Stimulated activated CD8-positive, alpha-beta memory T cell treated with anti-CD3 and anti-CD28 coated beads, Interleukin-15, amount 100 ng/mL, for 4 hours (primary cell): ENCODE results near the gene RBL1.
A peak's percentile ranks its signal among the peaks of the same experiment; 100 is the strongest.
"Not testable (repeated sequence)": the region's sequence is repeated elsewhere in the genome, so short reads cannot be mapped to it uniquely, and the experiment has no call there.

Experiments used
- DNase-seq, 2 donors: peaks; one replicate each; pipeline ENCODE4 v3.0.0-alpha.2; 2020; ENCODE audit warnings: low read depth in 2 of 2

RBL1 gene

DNA sequence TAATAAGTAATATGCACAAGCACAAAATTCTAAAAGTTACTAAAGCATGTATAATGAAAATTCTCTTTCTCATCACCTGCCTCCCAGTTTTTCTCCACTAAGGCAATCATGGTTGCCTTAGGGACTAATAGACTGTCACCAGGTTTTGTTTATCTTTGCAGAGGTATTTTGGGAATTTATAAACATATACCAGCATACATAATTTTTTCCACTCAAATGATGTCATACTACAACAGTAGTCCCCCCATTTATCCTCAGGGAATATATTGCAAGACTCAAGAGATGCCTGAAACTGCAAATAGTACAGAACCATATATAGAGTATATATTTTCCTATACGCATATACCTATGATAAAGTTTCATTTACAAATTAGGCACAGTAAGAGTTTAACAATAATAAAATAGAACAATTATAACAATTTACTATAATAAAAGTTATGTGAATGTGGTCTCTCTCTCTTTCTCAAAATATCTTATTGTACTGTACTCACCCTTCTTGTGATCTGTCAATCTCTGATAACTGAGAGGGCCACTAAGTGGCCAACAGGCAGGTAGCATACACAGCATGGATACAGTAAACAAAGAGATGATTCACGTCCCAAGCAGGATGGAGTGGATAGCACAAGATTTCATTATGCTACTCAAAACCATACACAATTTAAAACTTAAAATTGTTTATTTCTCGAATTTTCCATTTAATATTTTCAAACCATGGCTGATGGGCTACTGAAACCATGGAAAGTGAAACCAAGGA lies 19.7 kb downstream of the RBL1 start:
- no peak for DNase-seq

DNA sequence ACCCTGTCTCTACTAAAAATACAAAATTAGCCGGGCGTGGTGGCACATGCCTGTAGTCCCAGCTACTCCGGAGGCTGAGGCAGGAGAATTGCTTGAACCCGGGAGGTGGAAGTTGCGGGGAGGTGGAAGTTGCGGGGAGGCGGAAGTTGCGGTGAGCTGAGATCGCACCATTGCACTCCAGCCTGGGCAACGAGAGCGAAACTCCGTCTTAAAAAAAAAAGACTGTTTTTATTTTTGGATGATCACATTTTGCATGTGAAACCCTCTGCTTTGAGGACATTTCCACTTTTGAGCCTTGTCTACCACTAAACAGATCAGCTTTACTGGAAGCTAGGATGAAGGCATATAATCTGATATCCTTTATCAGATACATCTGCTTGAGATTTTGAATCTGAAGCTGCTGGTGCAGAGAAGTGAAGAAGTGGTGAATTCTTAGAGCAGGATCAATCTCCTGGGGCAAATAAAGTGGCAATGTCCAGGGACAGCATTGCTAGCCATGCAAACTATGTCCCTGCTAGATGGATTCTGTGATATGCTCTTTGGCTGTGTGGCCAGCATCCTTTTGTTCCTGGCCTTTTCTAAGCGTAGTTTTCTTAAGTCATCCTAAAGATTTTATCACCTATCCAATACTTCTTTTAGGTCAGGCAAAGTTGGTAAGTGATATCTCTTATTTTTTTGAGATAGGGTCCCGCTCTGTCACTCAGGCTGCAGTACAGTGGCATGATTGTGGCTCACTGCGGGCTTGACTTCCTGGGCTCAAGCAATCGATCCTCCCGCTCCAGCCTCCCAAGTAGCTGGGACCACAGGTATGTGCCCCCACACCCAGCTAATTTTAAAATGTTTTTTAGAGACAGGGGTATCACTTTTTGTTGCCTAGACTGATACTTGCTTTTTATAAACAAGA lies 23.3 kb downstream of the RBL1 start:
- no peak for DNase-seq

DNA sequence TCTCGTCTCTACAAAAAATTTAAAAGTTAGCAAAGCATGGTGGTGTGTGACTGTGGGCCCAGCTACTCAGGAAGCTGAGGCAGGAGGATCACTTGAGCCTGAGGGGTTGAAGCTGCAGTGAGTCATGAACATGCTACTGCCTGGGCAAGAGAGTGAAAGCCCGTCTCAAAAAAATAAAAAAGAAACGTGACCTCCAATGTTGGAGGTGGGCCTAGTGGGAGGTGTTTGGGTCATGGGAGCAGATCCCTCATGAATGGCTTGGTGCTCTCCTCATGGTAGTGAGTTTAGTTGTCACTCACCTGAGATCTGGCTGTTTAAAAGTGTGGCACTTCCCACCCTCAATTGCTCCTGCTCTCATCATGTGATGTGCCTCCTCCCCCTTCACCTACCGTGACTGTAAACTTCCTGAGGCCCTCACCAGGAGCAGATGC lies 24.3 kb downstream of the RBL1 start:
- peak in 1 of 2 donors; percentile 5 for DNase-seq

DNA sequence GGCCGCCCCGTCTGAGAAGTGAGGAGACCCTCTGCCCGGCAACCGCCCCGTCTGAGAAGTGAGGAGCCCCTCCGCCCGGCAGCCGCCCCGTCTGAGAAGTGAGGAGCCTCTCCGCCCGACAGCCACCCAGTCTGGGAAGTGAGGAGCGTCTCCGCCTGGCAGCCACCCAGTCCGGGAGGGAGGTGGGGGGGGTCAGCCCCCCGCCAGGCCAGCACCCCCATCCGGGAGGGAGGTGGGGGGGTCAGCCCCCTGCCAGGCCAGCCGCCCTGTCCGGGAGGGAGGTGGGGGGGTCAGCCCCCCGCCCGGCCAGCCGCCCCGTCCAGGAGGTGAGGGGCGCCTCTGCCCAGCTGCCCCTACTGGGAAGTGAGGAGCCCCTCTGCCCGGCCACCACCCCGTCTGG lies 26.2 kb downstream of the RBL1 start:
- DNase-seq, result not testable (repeated sequence)

DNA sequence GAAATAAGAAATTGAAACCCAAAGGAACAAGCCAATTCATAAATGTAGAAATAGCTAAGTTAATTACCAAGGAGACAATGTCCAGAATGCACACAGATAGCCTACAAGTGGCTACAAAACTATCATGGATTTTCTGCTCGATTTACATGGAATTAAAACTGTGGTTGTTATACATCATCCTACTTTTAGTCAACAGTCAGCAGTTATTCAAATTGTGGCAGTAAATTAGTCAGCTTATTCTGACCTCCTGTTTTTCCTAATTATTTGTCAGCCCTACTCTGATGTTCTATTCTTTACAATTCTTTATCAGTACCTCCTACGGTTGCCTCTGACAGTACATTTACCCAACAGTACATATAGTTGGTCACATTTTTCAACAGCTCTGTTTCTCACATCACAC lies 29.6 kb downstream of the RBL1 start:
- no peak for DNase-seq

DNA sequence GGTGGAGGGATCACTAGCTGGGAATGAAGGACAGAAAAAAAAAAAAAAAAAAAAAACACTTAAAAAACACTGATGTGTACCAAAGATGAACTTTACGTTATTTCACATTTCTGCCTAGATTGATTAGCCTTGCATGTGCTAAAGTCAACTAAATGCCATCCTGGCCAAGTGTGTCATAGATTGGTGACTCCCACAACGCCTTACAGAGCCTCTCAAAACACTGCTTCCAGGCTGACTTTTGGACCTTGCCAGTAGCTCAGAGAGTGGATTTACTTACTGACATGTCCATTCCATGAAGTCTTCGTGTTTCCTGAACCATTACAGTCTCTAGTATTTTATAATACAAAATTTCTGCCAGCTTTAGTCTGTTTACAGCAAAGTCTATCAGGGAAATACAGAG lies 40.5 kb downstream of the RBL1 start:
- no peak for DNase-seq

DNA sequence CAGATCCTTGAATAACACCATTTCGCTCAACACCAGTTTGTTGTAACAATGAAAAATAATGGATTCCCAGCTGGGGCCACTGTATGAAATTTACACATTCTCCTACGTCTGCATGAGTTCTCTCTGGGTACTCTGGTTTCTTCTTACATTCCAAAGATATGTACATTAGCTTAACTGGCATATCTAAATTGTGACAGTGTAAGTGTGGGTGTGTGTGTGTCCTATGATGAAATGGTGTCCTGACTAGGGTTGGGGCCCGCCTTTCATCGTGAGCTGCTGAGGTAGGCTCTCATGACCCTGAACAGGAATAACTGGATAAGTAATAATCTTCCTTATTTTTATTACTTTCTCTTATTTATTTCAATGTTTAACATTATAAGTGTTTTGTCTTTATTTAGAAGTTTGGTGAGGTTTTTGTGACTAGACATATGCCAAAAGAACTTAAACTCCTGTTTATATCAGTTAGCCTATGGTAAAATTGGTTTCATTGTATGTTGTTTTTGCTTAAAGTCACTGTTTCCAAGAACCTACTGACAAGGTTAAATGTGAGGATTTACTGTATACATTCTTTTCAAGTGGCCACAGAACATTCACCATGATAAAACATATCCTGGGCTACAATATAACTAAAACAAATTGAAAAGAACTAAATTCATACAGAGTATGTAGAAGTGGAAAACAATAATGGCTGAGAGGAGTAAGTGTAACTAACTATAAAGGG lies 42.4 kb downstream of the RBL1 start:
- DNase-seq, result no peak

DNA sequence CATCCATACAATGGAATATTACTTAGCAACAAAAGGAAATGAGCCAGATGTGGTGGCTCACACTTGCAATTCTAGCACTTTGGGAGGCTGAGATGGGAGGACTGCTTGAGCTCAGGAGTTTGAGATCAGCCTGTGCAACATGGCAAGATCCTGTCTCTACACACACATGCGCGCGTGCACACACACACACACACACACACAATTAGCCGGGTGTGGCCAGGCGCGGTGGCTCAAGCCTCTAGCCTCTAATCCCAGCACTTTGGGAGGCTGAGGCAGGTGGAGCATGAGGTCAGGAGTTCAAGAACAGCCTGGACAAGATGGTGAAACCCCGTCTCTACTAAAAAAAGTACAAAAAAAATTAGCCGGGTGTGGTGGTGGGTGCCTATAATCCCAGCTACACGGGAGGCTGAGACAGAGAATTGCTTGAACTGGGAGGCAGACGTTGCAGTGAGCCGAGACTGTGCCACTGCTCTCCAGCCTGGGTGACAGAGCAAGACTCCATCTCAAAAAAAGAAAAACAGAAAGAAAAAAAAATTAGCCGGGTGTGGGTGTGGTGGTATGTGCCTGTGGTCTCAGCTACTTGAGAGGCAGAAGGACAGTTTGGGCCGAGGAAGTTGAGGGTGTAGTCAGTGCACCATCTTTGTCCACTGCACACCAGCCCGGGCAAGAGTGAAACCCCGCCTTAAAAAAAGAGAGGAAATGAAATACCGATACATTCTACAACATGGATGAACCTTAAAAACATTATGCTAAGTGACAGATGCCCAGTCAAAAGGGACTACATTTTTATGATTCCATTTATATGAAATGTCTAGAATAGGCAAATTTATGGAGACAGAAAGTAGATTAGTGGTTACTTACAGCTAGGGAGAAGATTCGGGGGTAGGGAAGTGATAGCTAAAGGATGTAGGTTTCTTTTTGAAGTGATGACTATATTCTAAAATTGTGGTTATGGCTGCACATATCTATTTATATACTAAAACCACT lies 52.5 kb downstream of the RBL1 start:
- peak in 1 of 2 donors; percentile 5 for DNase-seq

DNA sequence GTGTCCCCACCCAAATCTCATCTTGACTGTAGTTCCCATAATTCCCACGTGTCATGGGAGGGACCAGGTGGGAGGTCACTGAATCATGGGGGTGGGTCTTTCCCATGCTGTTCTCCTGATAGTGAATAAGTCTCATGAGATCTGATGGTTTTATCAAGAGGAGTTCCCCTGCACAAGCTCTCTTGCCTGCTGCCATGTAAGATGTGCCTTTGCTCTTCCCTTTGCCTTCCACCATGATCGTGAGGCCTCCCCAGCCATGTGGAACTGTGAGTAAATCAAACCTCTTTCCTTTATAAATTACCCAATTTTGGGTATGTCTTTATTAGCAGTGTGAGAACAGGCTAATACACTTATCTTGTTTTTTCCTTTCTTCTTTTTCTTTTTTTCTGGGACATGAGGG lies 56.4 kb downstream of the RBL1 start:
- DNase-seq, result not testable (repeated sequence)

DNA sequence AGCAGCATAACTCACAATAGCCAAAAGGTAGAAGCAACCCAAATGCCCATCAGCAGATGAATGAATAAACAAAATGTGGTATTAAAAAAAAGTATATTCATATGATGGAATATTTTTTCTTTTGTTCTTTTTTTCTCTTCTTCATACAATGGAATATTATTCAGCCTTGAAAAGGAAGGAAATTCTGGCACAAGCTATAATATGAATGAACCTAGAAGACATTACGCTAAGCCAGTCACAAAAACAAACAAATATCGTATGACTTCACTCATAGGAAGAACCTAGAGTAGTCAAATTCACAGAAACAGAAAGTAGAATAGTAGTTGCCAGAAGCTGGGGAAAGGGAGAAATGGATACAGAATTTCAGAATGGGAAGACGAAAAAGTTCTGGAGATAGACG lies 63.7 kb downstream of the RBL1 start:
- DNase-seq, result no peak

DNA sequence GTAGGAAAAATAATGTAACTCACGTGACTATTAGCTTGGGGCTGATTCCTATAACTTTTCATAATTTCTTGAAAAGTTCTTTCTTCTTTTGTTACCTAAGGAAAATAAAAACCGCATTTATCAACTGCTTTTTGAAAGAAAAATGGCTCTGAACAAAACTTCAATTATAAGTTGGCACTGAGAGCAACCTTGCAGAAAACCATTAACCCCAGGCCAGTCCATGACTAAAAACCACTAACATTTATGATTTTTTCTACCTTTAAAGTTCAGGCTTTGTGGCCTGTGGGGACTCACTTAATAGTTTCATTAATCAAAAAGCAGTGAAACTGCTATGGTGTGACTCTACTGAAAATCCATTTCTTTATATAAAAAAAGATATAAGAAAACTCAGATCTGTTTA lies 75.2 kb downstream of the RBL1 start:
- no peak for DNase-seq

DNA sequence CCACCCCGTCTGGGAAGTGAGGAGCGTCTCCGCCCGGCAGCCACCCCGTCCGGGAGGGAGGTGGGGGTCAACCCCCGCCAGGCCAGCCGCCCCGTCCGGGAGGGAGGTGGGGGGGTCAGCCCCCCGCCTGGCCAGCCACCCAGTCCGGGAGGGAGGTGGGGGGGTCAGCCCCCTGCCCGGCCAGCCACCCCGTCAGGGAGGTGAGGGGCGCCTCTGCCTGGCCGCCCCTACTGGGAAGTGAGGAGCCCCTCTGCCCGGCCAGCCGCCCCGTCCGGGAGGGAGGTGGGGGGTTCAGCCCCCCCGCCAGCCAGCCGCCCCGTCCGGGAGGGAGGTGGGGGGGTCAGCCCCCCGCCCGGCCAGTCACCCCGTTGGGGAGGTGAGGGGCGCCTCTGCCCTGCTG lies 83.2 kb downstream of the RBL1 start:
- not testable (repeated sequence) for DNase-seq

DNA sequence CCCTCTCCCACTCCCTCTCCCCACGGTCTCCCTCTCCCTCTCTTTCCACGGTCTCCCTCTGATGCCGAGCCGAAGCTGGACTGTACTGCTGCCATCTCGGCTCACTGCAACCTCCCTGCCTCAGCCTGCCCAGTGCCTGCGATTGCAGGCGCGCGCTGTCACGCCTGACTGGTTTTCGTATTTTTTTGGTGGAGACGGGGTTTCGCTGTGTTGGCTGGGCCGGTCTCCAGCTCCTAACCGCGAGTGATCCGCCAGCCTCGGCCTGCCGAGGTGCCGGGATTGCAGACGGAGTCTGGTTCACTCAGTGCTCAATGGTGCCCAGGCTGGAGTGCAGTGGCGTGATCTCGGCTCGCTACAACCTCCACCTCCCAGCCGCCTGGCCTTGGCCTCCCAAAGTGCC lies 83.9 kb downstream of the RBL1 start:
- DNase-seq, result not testable (repeated sequence)

DNA sequence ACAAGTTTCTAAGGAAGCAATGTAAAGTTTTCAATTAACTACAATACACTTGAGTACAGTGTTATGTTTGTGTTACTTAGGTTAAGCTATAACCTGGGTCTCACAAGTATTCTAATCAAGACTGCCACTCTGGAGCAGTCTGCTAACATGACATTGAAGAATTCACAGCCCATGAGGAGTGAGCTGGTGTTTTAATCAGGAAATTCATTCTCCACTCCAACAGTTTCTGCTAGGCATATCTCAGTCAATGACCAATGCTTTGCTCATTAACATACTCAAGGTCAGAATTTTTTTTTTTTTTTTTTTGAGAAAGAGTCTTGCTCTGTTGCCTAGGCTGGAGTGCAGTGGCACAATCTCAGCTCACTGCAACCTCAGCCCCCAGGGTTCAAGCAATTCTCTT lies 84.7 kb downstream of the RBL1 start:
- no peak for DNase-seq

DNA sequence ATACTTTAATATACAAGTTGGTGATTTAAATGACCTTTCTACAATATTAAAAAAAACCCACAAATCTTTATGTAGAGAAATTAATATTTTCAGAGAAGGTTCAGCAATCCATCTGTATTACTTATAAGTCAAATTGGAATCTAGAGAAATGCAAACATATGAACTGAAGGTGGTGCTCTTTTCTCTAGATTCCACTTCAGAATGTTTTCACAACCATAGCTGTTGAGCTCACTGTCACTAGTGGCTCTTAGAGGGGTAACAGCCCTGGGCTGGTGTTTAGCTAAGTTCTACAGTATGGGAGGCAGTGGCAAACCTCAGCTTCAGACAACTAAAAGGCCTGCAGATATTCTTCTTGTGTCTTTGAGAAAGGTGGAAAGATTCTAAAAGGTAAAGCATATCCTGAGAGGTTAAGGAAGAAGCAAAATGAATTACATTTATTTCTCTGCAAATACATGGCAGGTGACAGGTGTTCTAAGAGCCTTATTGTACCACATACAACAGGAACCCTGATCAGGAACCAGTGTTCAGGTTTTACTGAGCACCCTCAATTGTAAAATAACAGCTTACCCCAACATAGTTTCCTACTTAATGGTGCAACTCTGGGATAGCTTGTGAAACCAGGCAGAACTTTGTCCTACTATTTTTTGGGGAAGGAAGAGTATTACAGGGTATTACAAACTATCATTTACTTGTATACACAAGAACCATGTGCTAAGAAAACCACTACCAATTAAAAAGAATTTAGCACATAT lies 87.7 kb downstream of the RBL1 start:
- DNase-seq, result no peak

DNA sequence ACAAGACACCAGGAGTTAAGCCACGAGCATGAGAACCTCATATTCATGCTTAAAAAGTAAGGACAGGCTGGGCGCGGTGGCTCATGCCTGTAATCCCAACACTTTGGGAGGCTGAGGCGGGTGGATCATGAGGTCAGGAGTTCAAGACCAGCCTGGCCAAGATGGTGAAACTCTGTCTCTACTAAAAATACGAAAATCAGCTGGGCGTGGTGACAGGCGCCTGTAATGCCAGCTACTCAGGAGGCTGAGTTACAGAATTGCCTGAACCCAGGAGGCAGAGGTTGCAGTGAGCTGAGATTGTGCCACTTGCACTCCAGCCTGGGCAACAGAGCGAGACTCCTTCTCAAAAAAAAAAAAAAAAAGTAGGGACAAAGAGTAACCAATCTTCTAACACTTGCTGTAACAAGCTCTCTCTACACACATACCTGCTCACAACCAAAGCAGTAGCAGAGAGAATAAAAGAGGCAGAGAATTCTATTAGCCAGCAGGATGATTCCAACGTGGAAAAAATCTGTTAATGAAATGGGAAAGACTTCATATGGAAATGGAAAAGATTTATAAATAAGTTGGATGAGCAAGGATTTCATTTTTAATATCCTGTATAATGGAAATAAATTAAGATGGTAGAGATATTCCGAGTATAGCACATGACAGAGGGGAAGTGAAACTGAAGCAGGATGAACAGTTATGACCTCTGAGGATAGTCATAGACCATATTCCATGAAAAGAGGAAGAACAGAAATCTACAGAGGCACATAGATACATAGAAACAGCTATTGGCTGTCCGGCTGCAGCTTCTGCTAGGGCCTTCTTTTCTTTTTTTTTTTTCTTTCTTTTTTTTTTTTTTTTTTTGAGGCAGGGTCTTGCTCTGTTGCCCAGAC lies 90.5 kb downstream of the RBL1 start:
- DNase-seq, result not testable (repeated sequence)

DNA sequence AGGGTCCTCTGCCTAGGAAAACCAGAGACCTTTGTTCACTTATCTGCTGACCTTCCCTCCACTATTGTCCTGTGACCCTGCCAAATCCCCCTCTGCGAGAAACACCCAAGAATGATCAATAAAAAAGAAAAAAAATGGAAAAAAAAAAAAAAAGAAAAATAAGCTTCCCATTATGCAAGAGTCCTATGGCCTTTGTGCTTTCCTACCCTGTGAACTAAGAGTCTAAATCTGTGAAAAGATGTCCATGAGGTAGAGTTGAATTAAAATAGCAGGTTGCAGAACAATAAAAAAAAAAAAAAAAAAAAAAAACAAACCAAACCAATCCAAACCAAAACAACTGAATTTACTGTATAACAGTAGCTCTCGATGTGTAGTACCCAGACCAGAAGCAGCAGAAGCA lies 94.2 kb downstream of the RBL1 start:
- DNase-seq, result not testable (repeated sequence)

DNA sequence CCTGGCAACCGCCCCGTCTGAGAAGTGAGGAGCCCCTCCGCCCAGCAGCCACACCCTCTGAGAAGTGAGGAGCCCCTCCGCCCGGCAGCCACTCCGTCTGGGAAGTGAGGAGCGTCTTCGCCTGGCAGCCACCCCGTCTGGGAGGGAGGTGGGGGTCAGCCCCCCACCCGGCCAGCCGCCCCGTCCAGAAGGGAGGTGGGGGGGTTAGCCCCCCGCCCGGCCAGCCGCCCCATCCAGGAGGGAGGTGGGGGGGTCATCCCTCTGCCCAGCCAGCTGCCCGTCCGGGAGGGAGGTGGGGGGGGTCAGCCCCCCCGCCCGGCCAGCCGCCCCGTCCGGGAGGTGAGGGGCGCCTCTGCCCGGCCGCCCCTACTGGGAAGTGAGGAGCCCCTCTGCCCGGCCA lies 95.6 kb downstream of the RBL1 start:
- not testable (repeated sequence) for DNase-seq

DNA sequence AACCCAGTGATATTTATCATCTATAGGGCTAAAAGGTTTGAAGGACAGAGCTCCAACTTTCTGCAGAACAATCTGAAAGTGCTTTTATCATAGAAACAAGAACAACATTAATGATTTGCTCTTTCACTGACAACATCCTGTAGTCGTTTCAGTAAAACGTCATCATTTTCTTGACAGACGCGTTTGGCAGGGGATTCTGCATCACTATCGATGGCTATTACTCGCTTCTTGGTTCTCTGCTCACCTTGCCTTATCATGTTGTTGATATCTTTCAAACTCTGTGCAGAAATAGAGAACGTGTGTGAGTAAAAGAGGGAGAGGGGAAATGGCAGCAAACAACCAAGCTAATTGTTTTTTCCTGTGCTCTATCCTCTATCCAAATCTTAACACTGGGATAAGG lies 97.1 kb downstream of the RBL1 start:
- no peak for DNase-seq
